ENCODE results near the gene MPPED2. TPM values are rescaled to one million over a fixed set of nuclear protein-coding genes. Genes with fewer than 3 reads are reported as not detected.

MPPED2 gene
- total RNA-seq, 2 donors from 2014 or later: 1.6 to 3.1 TPM

- Histone ChIP-seq H3K4me3 (no peak overlapping the region), H3K4me1 (no peaks in the 10 kb centered on the region), H3K9me3 (no peaks in the 10 kb centered on the region), H3K36me3 (replicated peaks in 1 of 2; ENCODE audit: insufficient read depth in 1 of 2, low read depth in 2 of 2) (no peaks in the 10 kb centered on the region), H3K27me3 (no peaks in the 10 kb centered on the region), H3K27ac (no peak overlapping the region)
- ATAC-seq: no peak
- 72 to 80% methylated on average over 3 of the region's 3 CpGs for WGBS, 2 donors
- DNase-seq: no peak
- intact Hi-C loops (cut with DNase I): no loop called here
- TF ChIP-seq CTCF (IDR thresholded peaks at IDR 0.05) (no peak), POLR2A (IDR thresholded peaks at IDR 0.05) (no peak)
These were observed 89.2 kb downstream of the MPPED2 start for GRCh38 chr11:30496935-30497334.

GRCh38 chr11:30495437-30495836 is 90.7 kb downstream of the MPPED2 start:
- Histone ChIP-seq H3K4me3 (no peak overlapping the region), H3K36me3 (replicated peaks in 1 of 2; ENCODE audit: insufficient read depth in 1 of 2, low read depth in 2 of 2) (no peaks in the 10 kb centered on the region), H3K27me3 (no peaks in the 10 kb centered on the region), H3K4me1 (no peaks in the 10 kb centered on the region), H3K9me3 (no peaks in the 10 kb centered on the region), H3K27ac (no peak overlapping the region)
- intact Hi-C loops (cut with DNase I): no loop called here
- WGBS, 2 donors: 35 to 48% methylated on average over 5 of the region's 5 CpGs
- no peak for DNase-seq
- no peak for ATAC-seq
- TF ChIP-seq CTCF (IDR thresholded peaks at IDR 0.05) (no peak), POLR2A (IDR thresholded peaks at IDR 0.05) (no peak)

GRCh38 chr11:30489511-30489910 is 96.6 kb downstream of the MPPED2 start:
- Histone ChIP-seq H3K27me3 (no peaks in the 10 kb centered on the region), H3K4me3 (no peak overlapping the region), H3K36me3 (replicated peaks in 1 of 2; ENCODE audit: insufficient read depth in 1 of 2, low read depth in 2 of 2) (no peaks in the 10 kb centered on the region), H3K9me3 (no peaks in the 10 kb centered on the region), H3K4me1 (peaks cover 21% of the 10 kb centered on the region), H3K27ac (peak overlapping the region in 3 of 4 donors; percentile 48 to 66 (median 59))
- ATAC-seq (peak; percentile 38), DNase-seq (no peak)
- TF ChIP-seq CTCF (IDR thresholded peaks at IDR 0.05): no peak
- no peak for TF ChIP-seq POLR2A (IDR thresholded peaks at IDR 0.05)
- 31 to 42% methylated on average over 4 of the region's 4 CpGs for WGBS, 2 donors
- intact Hi-C loops (cut with DNase I): no loop called here

GRCh38 chr11:30489076-30489475 is 97.1 kb downstream of the MPPED2 start:
- Histone ChIP-seq H3K4me1 (peaks cover 21% of the 10 kb centered on the region), H3K27ac (peak overlapping the region in 3 of 4 donors; percentile 48 to 66 (median 59)), H3K4me3 (no peak overlapping the region), H3K36me3 (replicated peaks in 1 of 2; ENCODE audit: insufficient read depth in 1 of 2, low read depth in 2 of 2) (no peaks in the 10 kb centered on the region), H3K27me3 (no peaks in the 10 kb centered on the region), H3K9me3 (no peaks in the 10 kb centered on the region)
- 24 to 29% methylated on average over 1 of the region's 1 CpG for WGBS, 2 donors
- TF ChIP-seq CTCF (IDR thresholded peaks at IDR 0.05) (no peak), POLR2A (IDR thresholded peaks at IDR 0.05) (no peak)
- intact Hi-C loops (cut with DNase I): no loop called here
- ATAC-seq (no peak), DNase-seq (no peak)

GRCh38 chr11:30488304-30488998 is 97.7 kb downstream of the MPPED2 start:
- Histone ChIP-seq H3K4me1 (peaks cover 21% of the 10 kb centered on the region), H3K9me3 (no peaks in the 10 kb centered on the region), H3K27me3 (no peaks in the 10 kb centered on the region), H3K36me3 (replicated peaks in 1 of 2; ENCODE audit: insufficient read depth in 1 of 2, low read depth in 2 of 2) (no peaks in the 10 kb centered on the region), H3K4me3 (no peak overlapping the region), H3K27ac (peak overlapping the region; percentile 48 to 68 (median 62))
- WGBS, 2 donors: 10 to 13% methylated on average over 8 of the region's 8 CpGs
- ATAC-seq (peak; percentile 93), DNase-seq (peak; percentile 50 to 84 (median 74))
- intact Hi-C loops (cut with DNase I): no loop called here
- no peak for TF ChIP-seq POLR2A (IDR thresholded peaks at IDR 0.05)
- no peak for TF ChIP-seq CTCF (IDR thresholded peaks at IDR 0.05)
